ENCODE data around the gene EFCAB6. TPM values are rescaled to one million over a fixed set of nuclear protein-coding genes. Genes with fewer than 3 reads are reported as not detected.

Gene EFCAB6
- total and polyA plus RNA-seq, 2 of the 13 experiments (the other 11 are each of a cell fraction or from before 2014, with no cell fraction given): not detected

- no peak for TF ChIP-seq ZSCAN22 (CRISPR knock-in tag; IDR thresholded peaks at IDR 0.05)
Measured at GRCh38 chr22:43637275-43638260, 174.5 kb downstream of the EFCAB6 start (continued).

GRCh38 chr22:43636086-43636485 is 176.0 kb downstream of the EFCAB6 start:
- H3K4me2 ChIP-seq (ENCODE audit: low read depth, low read length): no peak overlapping the region
- CTCF ChIA-PET (ENCODE audit: low intra/inter-chr PET ratio, low total read pairs): no interaction called here
- in situ Hi-C loops (cut with HindIII; ENCODE audit: extremely low pct_ligation_motif_present, low pct_unique_long_range_greater_than_20kb): no loop called here
- no peak overlapping the region for H3K4me3 ChIP-seq (replicated peaks in 1 of 3; ENCODE audit: insufficient read depth in 1 of 3, low read depth in 2 of 3, low read length in 3 of 3)
- no peaks in the 10 kb centered on the region for H3K4me1 ChIP-seq (ENCODE audit: insufficient read depth, low read length)
- BruUV-seq (replicated peaks): no TSS peak
- no peak overlapping the region for H3K9ac ChIP-seq (ENCODE audit: insufficient read depth, low read depth, low read length)
- WGBS (ENCODE audit: low lambda C conversion rate): 17% methylated on average over 10 of the region's 13 CpGs
- no peaks in the 10 kb centered on the region for H3K36me3 ChIP-seq (replicated peaks in 1 of 2; ENCODE audit: control insufficient read depth in 1 of 2, insufficient read depth in 2 of 2, low read length in 2 of 2)
- TF ChIP-seq ARNTL (CRISPR knock-in tag; IDR thresholded peaks at IDR 0.05): no peak
- no peak for ATAC-seq
- H2AFZ ChIP-seq (ENCODE audit: low read length): no peak overlapping the region
- DNase-seq (ENCODE audit: low spot score): no peak
- no peaks in the 10 kb centered on the region for H4K20me1 ChIP-seq (ENCODE audit: insufficient read depth, low read length)
- H3K27ac ChIP-seq (ENCODE audit: extremely low read length, insufficient read depth, low read length): no peak overlapping the region
- no peaks in the 10 kb centered on the region for H3K79me2 ChIP-seq (ENCODE audit: insufficient read depth, low read length)
- POLR2A ChIA-PET: no interaction called here
- peaks cover 3 to 12% of the 10 kb centered on the region in 2 experiments; a peak in 3 of 5 replicates for H3K27me3 ChIP-seq (ENCODE audit: control insufficient read depth in 1 of 2, insufficient read depth in 2 of 2, low read length in 2 of 2)
- no peak for FAIRE-seq
- intact Hi-C loops (cut with micrococcal nuclease; ENCODE audit: unreplicated experiment): no loop called here
- H3K9me3 ChIP-seq (ENCODE audit: low read length): peaks cover 17% of the 10 kb centered on the region

- Histone ChIP-seq H3K4me2 (ENCODE audit: low read depth, low read length) (no peak overlapping the region), H3K9me3 (ENCODE audit: low read length) (peaks cover 17% of the 10 kb centered on the region), H3K4me1 (ENCODE audit: insufficient read depth, low read length) (no peaks in the 10 kb centered on the region), H3K27ac (ENCODE audit: extremely low read length, insufficient read depth, low read length) (no peak overlapping the region), H3K36me3 (replicated peaks in 1 of 2; ENCODE audit: control insufficient read depth in 1 of 2, insufficient read depth in 2 of 2, low read length in 2 of 2) (no peaks in the 10 kb centered on the region), H3K27me3 (ENCODE audit: control insufficient read depth in 1 of 2, insufficient read depth in 2 of 2, low read length in 2 of 2) (peaks cover 3 to 14% of the 10 kb centered on the region in 2 experiments; a peak in 3 of 5 replicates), H3K79me2 (ENCODE audit: insufficient read depth, low read length) (no peaks in the 10 kb centered on the region), H3K4me3 (replicated peaks in 1 of 3; ENCODE audit: insufficient read depth in 1 of 3, low read depth in 2 of 3, low read length in 3 of 3) (no peak overlapping the region), H3K9ac (ENCODE audit: insufficient read depth, low read depth, low read length) (no peak overlapping the region), H4K20me1 (ENCODE audit: insufficient read depth, low read length) (no peaks in the 10 kb centered on the region), H2AFZ (ENCODE audit: low read length) (no peak overlapping the region)
- ChIA-PET POLR2A (no interaction called here), CTCF (ENCODE audit: low intra/inter-chr PET ratio, low total read pairs) (no interaction called here)
- WGBS (ENCODE audit: low lambda C conversion rate): 8% methylated on average over 4 of the region's 9 CpGs
- in situ Hi-C loops (cut with HindIII; ENCODE audit: extremely low pct_ligation_motif_present, low pct_unique_long_range_greater_than_20kb): no loop called here
- no peak for DNase-seq (ENCODE audit: low spot score)
- BruUV-seq (replicated peaks): no TSS peak
- no peak for ATAC-seq
- FAIRE-seq: no peak
- intact Hi-C loops (cut with micrococcal nuclease; ENCODE audit: unreplicated experiment): no loop called here
- TF ChIP-seq ZBTB4 (CRISPR knock-in tag; IDR thresholded peaks at IDR 0.05; ENCODE audit: borderline replicate concordance): no peak
- no peak for TF ChIP-seq ZNF770 (CRISPR knock-in tag; IDR thresholded peaks at IDR 0.05)
- no peak for TF ChIP-seq PREB (CRISPR knock-in tag; IDR thresholded peaks at IDR 0.05)
- no peak for TF ChIP-seq THAP11 (CRISPR knock-in tag; IDR thresholded peaks at IDR 0.05)
Measured at GRCh38 chr22:43635101-43635500, 177.0 kb downstream of the EFCAB6 start.

All from HepG2 (cell line).